Nephron progenitor cell (in vitro differentiated cells): ENCODE measurements around the gene UCK2.

Source experiments
- DNase-seq: peaks from one replicate; pipeline ENCODE4 v3.0.0; 2021
- H3K27ac Mint-ChIP-seq: 2 replicates; pipeline ENCODE4 v1.8.0; 2021; ENCODE audit warnings: mild to moderate bottlenecking, moderate library complexity, mixed read lengths
- H3K27me3 Mint-ChIP-seq: 2 replicates; pipeline ENCODE4 v1.8.0; 2021; ENCODE audit warnings: mild to moderate bottlenecking, low read depth, mixed read lengths; ENCODE audit not compliant: poor library complexity
- H3K36me3 Mint-ChIP-seq: 2 replicates; pipeline ENCODE4 v1.8.0; 2021; ENCODE audit warnings: low read depth, mixed read lengths
- H3K4me1 Mint-ChIP-seq: 2 replicates; pipeline ENCODE4 v1.8.0; 2021; ENCODE audit warnings: mixed read lengths
- H3K4me3 Mint-ChIP-seq: 2 replicates; pipeline ENCODE4 v1.8.0; 2021; ENCODE audit warnings: mild to moderate bottlenecking, moderate library complexity, mixed read lengths
- H3K9me3 Mint-ChIP-seq: 2 replicates; pipeline ENCODE4 v1.8.0; 2021; ENCODE audit warnings: mild to moderate bottlenecking, moderate library complexity, mixed read lengths
- TF ChIP-seq, protein P1 (sequence below): fragments of 200-600 bp; sonication (generic); IDR thresholded peaks from 2 replicates; pipeline ENCODE4 v1.5.0; 2021; ENCODE audit warnings: antibody characterized with exemption

Gene UCK2

GRCh38 chr1:165942927-165943597 is 115.6 kb downstream of the UCK2 start:
- TF ChIP-seq, protein P1, sequence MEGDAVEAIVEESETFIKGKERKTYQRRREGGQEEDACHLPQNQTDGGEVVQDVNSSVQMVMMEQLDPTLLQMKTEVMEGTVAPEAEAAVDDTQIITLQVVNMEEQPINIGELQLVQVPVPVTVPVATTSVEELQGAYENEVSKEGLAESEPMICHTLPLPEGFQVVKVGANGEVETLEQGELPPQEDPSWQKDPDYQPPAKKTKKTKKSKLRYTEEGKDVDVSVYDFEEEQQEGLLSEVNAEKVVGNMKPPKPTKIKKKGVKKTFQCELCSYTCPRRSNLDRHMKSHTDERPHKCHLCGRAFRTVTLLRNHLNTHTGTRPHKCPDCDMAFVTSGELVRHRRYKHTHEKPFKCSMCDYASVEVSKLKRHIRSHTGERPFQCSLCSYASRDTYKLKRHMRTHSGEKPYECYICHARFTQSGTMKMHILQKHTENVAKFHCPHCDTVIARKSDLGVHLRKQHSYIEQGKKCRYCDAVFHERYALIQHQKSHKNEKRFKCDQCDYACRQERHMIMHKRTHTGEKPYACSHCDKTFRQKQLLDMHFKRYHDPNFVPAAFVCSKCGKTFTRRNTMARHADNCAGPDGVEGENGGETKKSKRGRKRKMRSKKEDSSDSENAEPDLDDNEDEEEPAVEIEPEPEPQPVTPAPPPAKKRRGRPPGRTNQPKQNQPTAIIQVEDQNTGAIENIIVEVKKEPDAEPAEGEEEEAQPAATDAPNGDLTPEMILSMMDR: no peak
- H3K4me3 Mint-ChIP-seq: no peak overlapping the region
- H3K27me3 Mint-ChIP-seq: peaks cover 27% of the 10 kb centered on the region
- no peaks in the 10 kb centered on the region for H3K36me3 Mint-ChIP-seq
- H3K27ac Mint-ChIP-seq: no peak overlapping the region
- DNase-seq: no peak
- no peaks in the 10 kb centered on the region for H3K9me3 Mint-ChIP-seq
- peaks cover 5% of the 10 kb centered on the region for H3K4me1 Mint-ChIP-seq

- Mint-ChIP-seq H3K9me3 (no peaks in the 10 kb centered on the region), H3K27me3 (peaks cover 33% of the 10 kb centered on the region), H3K4me3 (no peak overlapping the region), H3K27ac (no peak overlapping the region), H3K4me1 (peaks cover 5% of the 10 kb centered on the region), H3K36me3 (no peaks in the 10 kb centered on the region)
- no peak for DNase-seq
- TF ChIP-seq, protein P1: no peak
These were observed 118.5 kb downstream of the UCK2 start for GRCh38 chr1:165945911-165946310.

DNA sequence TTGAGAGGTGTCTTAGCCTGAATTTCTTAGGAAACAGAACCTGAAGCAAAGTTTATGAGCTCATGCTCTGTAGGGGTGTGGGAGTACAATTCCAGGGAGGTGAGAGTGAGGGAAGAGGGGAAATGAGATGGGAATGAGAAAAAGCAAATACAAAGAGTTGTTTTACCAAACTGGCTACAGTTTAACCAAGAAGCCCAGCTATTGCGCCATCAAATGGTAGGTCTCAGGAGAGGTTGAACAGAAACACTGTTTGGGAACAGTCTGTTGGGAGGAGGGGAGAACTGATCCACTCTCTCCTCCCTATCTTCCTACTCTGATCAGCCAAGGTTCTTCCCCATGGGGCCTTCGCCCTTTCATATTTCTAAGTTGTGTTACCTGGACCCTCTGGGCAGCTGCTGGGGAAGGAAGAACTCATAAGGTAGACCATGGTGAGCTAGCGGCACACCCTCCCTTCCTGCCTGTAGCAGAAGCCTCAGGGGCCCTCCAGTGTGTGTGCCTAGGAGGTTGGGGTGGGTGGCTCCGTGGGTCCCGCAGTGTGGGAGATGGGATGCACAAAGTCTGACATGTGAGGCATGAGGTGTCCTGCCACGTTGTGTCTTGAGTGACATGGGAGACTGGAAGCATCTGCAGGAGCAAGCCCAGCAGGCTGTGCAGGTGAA is 120.5 kb downstream of the UCK2 start:
- Mint-ChIP-seq H3K4me1 (peaks cover 5% of the 10 kb centered on the region), H3K9me3 (no peaks in the 10 kb centered on the region), H3K36me3 (no peaks in the 10 kb centered on the region), H3K27me3 (peaks cover 26% of the 10 kb centered on the region), H3K27ac (peak overlapping the region; percentile 29), H3K4me3 (no peak overlapping the region)
- TF ChIP-seq, protein P1: no peak
- DNase-seq: no peak

GRCh38 chr1:165949335-165950130 is 122.1 kb downstream of the UCK2 start:
- Mint-ChIP-seq H3K4me1 (peaks cover 5% of the 10 kb centered on the region), H3K4me3 (no peak overlapping the region), H3K27ac (peak overlapping the region; percentile 77), H3K36me3 (no peaks in the 10 kb centered on the region), H3K9me3 (no peaks in the 10 kb centered on the region), H3K27me3 (peaks cover 26% of the 10 kb centered on the region)
- DNase-seq: peak; percentile 85
- TF ChIP-seq, protein P1: no peak

DNA sequence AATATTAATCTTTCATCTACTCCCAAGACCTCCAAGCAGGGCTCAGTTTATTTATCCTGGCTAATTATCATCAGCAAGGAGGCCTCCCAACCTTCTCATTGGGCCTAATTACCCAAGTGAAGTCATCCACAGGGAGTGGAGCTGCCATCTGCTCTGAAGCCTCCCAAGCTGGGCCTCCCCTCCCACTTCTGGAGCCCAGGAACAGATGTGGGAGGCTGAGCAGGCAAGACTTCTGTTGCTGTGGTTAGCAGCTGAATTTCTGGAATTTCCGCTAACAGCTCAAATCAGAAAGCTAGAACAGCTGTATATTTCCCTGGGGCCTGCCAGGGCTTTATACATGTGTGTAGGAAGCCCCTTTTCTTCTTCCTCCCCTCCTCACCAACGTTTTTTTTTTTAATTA is 127.5 kb downstream of the UCK2 start:
- Mint-ChIP-seq H3K36me3 (no peaks in the 10 kb centered on the region), H3K27ac (no peak overlapping the region), H3K9me3 (no peaks in the 10 kb centered on the region), H3K4me1 (no peaks in the 10 kb centered on the region), H3K27me3 (peaks cover 12% of the 10 kb centered on the region), H3K4me3 (no peak overlapping the region)
- DNase-seq: no peak
- TF ChIP-seq, protein P1: no peak
